HG03571 (cell line): ENCODE measurements around the gene GIMAP7.

Source experiments
- ATAC-seq: cut with Tn5 transposase; IDR thresholded peaks from one replicate; pipeline ENCODE4 v1.9.1; 2021; ENCODE audit not compliant: unreplicated experiment

Gene GIMAP7

DNA sequence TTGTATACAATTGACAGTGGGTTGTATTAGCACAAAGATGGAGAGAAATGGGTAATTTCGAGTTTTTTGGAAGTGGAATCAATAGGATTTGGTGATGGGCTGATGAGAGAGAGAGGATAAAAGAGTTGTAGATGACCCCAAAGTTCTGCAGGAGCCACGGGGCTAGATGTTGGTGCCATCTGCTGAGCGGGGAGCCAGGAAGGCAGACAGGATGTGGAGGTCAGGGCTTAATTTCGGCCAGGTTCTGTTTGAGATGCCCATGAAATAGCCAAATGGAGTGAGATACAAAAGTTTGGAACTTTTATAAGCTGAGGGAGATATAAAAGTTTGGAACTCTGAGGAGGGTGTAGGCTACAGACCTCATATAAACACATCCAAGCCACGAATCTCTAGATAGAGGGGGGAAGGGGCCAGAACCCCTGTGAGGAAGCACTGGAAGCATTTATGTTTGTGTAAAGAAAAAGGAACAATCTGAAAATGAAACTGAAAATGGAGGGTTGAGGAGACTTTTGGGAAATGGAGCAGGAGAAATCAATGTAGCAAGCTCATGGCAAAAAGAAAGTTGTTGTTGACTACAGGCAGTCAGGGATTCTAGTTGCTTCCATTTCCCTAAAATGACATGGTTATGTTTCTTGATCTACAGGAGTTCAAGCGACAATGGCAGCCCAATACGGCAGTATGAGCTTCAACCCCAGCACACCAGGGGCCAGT lies 54.7 kb downstream of the GIMAP7 start:
- ATAC-seq: no peak
